ENCODE data around the gene KCNQ1. TPM values are rescaled to one million over a fixed set of nuclear protein-coding genes. Genes with fewer than 3 reads are reported as not detected.

The KCNQ1 gene
- total RNA-seq, 1 experiment from 2014 or later, result 2.5 TPM

DNA sequence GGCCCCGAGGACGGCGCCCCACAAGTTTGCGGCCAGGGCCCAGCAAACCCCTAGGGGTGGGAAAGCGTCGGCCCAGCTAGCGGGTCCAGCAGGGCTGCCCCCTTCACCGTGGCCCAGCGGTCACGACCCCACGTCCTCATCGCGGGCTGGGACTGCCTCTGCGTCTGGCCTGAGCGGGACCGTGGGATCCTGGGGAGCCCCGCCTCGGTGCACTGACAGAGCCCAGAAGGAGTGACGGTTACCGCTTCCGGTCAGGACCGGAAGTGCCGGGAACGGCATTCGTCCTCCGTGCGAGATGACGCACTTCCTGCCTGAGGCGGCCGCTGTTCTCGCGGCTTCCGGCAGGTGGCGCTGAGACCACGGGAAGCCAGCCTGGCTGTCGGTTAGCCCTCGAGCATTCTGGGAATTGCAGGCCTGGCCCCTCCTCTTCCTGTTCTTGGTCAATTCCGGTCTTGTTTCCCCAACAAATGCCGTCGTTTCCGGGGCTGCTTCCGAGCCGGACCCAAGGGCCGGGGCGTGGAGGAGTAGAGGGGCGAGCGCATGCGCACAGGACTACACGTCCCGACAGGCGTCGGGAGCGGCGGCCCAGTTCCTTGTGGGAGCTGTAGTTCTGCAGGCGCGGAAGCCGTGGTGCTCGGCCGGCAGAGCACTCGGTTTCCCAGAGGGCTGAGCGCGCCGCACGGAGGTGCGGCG, 44.6 kb upstream of the KCNQ1 start, which contains the start of gene TSSC4:
Gene TSSC4 (plus strand): TSS at position 682 of the 693 bp plus-strand sequence. CDS start 1,884 bp downstream, outside the sequence.
- Mint-ChIP-seq H3K4me3 (peak within 1 kb of the TSS; percentile 83), H3K27ac (0 out of 2 replicates have a peak within 1 kb of the TSS, but pooled peaks have one; percentile 63), H3K9me3 (no peaks in the 10 kb centered on the region), H3K4me1 (peaks cover 5% of the 10 kb centered on the region; the same call in 1 of the 2 replicates), H3K27me3 (ENCODE audit: low read depth) (no peaks in the 10 kb centered on the region), H3K36me3 (peaks cover 15% of the 10 kb centered on the region)
- POLR2A ChIA-PET, result interaction anchor here (0.6 to 2.3 kb wide), 11 partner anchors 10 to 510 kb away, joined by 3 to 7 read pairs (median 4); no protein-coding TSS in a partner anchor
- CTCF ChIA-PET, result interaction anchor here (0.6 to 7.7 kb wide), 23 partner anchors 9 to 568 kb away, joined by 3 to 81 read pairs (median 4); partner anchors contain the start of gene CD81
- ATAC-seq (peak; percentile 90), DNase-seq (ENCODE audit: low spot score) (peak; percentile 98)
- TF ChIP-seq ELF4 (CRISPR knock-in tag; IDR thresholded peaks at IDR 0.05; ENCODE audit: low read depth) (no peak), ATF3 (CRISPR knock-in tag; conservative IDR thresholded peaks at IDR 0.05) (no peak), FOXP1 (CRISPR knock-in tag; IDR thresholded peaks at IDR 0.05; ENCODE audit: borderline replicate concordance) (peak; percentile 51; the same call in 1 of the 2 replicates), TCF7 (CRISPR knock-in tag; IDR thresholded peaks at IDR 0.05; ENCODE audit: low read depth) (no peak), ZNF396 (CRISPR knock-in tag; IDR thresholded peaks at IDR 0.05; ENCODE audit: borderline replicate concordance) (no peak), ZNF121 (CRISPR knock-in tag; IDR thresholded peaks at IDR 0.05) (no peak), GTF2I (CRISPR knock-in tag; conservative IDR thresholded peaks at IDR 0.05) (no peak), CBFB (CRISPR knock-in tag; IDR thresholded peaks at IDR 0.05; ENCODE audit: low read depth) (peak; percentile 90; the same call in 1 of the 2 replicates), ATF2 (CRISPR knock-in tag; IDR thresholded peaks at IDR 0.05; ENCODE audit: borderline replicate concordance, low read depth) (no peak), FOXJ3 (CRISPR knock-in tag; IDR thresholded peaks at IDR 0.05; ENCODE audit: borderline replicate concordance) (no peak), KAT7 (CRISPR knock-in tag; IDR thresholded peaks at IDR 0.05; ENCODE audit: borderline replicate concordance) (no peak), SMAD4 (CRISPR knock-in tag; IDR thresholded peaks at IDR 0.05) (no peak), SP1 (CRISPR knock-in tag; conservative IDR thresholded peaks at IDR 0.05) (peak; percentile 99), ARID4B (CRISPR knock-in tag; IDR thresholded peaks at IDR 0.05; ENCODE audit: borderline replicate concordance) (0 out of 2 replicates have a peak, but pooled peaks have one; percentile 42), NR2C2 (CRISPR knock-in tag; IDR thresholded peaks at IDR 0.05) (no peak), OVOL2 (CRISPR knock-in tag; IDR thresholded peaks at IDR 0.05; ENCODE audit: borderline replicate concordance) (no peak), IRF2 (CRISPR knock-in tag; IDR thresholded peaks at IDR 0.05; ENCODE audit: borderline replicate concordance, low read depth) (no peak)
- TF ChIP-seq, protein P1, sequence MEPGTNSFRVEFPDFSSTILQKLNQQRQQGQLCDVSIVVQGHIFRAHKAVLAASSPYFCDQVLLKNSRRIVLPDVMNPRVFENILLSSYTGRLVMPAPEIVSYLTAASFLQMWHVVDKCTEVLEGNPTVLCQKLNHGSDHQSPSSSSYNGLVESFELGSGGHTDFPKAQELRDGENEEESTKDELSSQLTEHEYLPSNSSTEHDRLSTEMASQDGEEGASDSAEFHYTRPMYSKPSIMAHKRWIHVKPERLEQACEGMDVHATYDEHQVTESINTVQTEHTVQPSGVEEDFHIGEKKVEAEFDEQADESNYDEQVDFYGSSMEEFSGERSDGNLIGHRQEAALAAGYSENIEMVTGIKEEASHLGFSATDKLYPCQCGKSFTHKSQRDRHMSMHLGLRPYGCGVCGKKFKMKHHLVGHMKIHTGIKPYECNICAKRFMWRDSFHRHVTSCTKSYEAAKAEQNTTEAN (CRISPR knock-in tag; IDR thresholded peaks at IDR 0.05), result no peak
- TF ChIP-seq, protein P2, sequence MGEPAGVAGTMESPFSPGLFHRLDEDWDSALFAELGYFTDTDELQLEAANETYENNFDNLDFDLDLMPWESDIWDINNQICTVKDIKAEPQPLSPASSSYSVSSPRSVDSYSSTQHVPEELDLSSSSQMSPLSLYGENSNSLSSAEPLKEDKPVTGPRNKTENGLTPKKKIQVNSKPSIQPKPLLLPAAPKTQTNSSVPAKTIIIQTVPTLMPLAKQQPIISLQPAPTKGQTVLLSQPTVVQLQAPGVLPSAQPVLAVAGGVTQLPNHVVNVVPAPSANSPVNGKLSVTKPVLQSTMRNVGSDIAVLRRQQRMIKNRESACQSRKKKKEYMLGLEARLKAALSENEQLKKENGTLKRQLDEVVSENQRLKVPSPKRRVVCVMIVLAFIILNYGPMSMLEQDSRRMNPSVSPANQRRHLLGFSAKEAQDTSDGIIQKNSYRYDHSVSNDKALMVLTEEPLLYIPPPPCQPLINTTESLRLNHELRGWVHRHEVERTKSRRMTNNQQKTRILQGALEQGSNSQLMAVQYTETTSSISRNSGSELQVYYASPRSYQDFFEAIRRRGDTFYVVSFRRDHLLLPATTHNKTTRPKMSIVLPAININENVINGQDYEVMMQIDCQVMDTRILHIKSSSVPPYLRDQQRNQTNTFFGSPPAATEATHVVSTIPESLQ (CRISPR knock-in tag; IDR thresholded peaks at IDR 0.05), result no peak
- TF ChIP-seq, protein P3, sequence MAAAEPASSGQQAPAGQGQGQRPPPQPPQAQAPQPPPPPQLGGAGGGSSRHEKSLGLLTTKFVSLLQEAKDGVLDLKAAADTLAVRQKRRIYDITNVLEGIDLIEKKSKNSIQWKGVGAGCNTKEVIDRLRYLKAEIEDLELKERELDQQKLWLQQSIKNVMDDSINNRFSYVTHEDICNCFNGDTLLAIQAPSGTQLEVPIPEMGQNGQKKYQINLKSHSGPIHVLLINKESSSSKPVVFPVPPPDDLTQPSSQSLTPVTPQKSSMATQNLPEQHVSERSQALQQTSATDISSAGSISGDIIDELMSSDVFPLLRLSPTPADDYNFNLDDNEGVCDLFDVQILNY (CRISPR knock-in tag; IDR thresholded peaks at IDR 0.05), result no peak; the same call in 1 of the 2 replicates
- TF ChIP-seq, protein P4, sequence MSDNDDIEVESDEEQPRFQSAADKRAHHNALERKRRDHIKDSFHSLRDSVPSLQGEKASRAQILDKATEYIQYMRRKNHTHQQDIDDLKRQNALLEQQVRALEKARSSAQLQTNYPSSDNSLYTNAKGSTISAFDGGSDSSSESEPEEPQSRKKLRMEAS (CRISPR knock-in tag; IDR thresholded peaks at IDR 0.05), result peak; percentile 71
- TF ChIP-seq, protein P5, sequence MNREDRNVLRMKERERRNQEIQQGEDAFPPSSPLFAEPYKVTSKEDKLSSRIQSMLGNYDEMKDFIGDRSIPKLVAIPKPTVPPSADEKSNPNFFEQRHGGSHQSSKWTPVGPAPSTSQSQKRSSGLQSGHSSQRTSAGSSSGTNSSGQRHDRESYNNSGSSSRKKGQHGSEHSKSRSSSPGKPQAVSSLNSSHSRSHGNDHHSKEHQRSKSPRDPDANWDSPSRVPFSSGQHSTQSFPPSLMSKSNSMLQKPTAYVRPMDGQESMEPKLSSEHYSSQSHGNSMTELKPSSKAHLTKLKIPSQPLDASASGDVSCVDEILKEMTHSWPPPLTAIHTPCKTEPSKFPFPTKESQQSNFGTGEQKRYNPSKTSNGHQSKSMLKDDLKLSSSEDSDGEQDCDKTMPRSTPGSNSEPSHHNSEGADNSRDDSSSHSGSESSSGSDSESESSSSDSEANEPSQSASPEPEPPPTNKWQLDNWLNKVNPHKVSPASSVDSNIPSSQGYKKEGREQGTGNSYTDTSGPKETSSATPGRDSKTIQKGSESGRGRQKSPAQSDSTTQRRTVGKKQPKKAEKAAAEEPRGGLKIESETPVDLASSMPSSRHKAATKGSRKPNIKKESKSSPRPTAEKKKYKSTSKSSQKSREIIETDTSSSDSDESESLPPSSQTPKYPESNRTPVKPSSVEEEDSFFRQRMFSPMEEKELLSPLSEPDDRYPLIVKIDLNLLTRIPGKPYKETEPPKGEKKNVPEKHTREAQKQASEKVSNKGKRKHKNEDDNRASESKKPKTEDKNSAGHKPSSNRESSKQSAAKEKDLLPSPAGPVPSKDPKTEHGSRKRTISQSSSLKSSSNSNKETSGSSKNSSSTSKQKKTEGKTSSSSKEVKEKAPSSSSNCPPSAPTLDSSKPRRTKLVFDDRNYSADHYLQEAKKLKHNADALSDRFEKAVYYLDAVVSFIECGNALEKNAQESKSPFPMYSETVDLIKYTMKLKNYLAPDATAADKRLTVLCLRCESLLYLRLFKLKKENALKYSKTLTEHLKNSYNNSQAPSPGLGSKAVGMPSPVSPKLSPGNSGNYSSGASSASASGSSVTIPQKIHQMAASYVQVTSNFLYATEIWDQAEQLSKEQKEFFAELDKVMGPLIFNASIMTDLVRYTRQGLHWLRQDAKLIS (CRISPR knock-in tag; IDR thresholded peaks at IDR 0.05; ENCODE audit: borderline replicate concordance), result 0 out of 2 replicates have a peak, but pooled peaks have one; percentile 77

Data from WTC11 (cell line).